HEK293T (cell line): ENCODE measurements around the gene ATG2A.
A peak's percentile ranks its signal among the peaks of the same experiment; 100 is the strongest.

Experiments used
- CTCF ChIA-PET: fragments of 350-600 bp; formaldehyde crosslinking; extraction: SDS; loops from one replicate; lab custom pipeline; 2021; ENCODE audit warnings: antibody characterized with exemption, inconsistent platforms; lab: Yijun Ruan, JAX
- POLR2A ChIA-PET: fragments of 350-600 bp; formaldehyde crosslinking; extraction: SDS; loops from one replicate; lab custom pipeline; 2020; ENCODE audit warnings: antibody characterized with exemption, inconsistent platforms; lab: Yijun Ruan, JAX
- DNase-seq: peaks from one replicate; pipeline ENCODE4 v3.0.0; 2012; ENCODE audit warnings: mixed read lengths; ENCODE audit errors: extremely low spot score
- ARNT ChIP-seq: fragments of 450-650 bp; IDR thresholded peaks from 2 replicates; pipeline ENCODE4 v1.6.1; 2017; ENCODE audit warnings: mild to moderate bottlenecking
- BHLHE40 ChIP-seq: fragments of 450-650 bp; IDR thresholded peaks from 2 replicates; pipeline ENCODE4 v1.6.1; 2016; ENCODE audit warnings: mild to moderate bottlenecking, moderate library complexity, borderline replicate concordance
- CTBP1 ChIP-seq: fragments of 450-650 bp; IDR thresholded peaks from 2 replicates; pipeline ENCODE4 v1.6.1; 2016; ENCODE audit warnings: borderline replicate concordance
- ELF4 ChIP-seq: fragments of 450-650 bp; IDR thresholded peaks from 2 replicates; pipeline ENCODE4 v1.6.1; 2017; ENCODE audit warnings: antibody characterized with exemption
- FOXK2 ChIP-seq: fragments of 450-650 bp; IDR thresholded peaks from 2 replicates; pipeline ENCODE4 v1.6.1; 2016; ENCODE audit warnings: mild to moderate bottlenecking
- FOXM1 ChIP-seq: fragments of 450-650 bp; IDR thresholded peaks from 2 replicates; pipeline ENCODE4 v1.6.1; 2017; ENCODE audit warnings: mild to moderate bottlenecking, borderline replicate concordance
- HDGF ChIP-seq: fragments of 450-650 bp; IDR thresholded peaks from 2 replicates; pipeline ENCODE4 v1.6.1; 2017; ENCODE audit warnings: antibody characterized with exemption, borderline replicate concordance
- L3MBTL2 ChIP-seq: fragments of 450-650 bp; conservative IDR thresholded peaks from 2 replicates; pipeline ENCODE4 v1.6.1; 2016; ENCODE audit warnings: mild to moderate bottlenecking
- LEF1 ChIP-seq: fragments of 450-650 bp; IDR thresholded peaks from 2 replicates; pipeline ENCODE4 v1.6.1; 2017; ENCODE audit warnings: mild to moderate bottlenecking, borderline replicate concordance
- PKNOX1 ChIP-seq: fragments of 450-650 bp; IDR thresholded peaks from 2 replicates; pipeline ENCODE4 v1.6.1; 2016
- SP1 ChIP-seq: fragments of 450-650 bp; IDR thresholded peaks from 2 replicates; pipeline ENCODE4 v1.6.1; 2017
- SUZ12 ChIP-seq: fragments of 450-650 bp; IDR thresholded peaks from 2 replicates; pipeline ENCODE4 v1.6.1; 2016; ENCODE audit warnings: mild to moderate bottlenecking
- TARDBP ChIP-seq: fragments of 450-650 bp; IDR thresholded peaks from 2 replicates; pipeline ENCODE4 v1.6.1; 2016
- ZNF384 ChIP-seq: fragments of 450-650 bp; IDR thresholded peaks from 2 replicates; pipeline ENCODE4 v1.6.1; 2016

ATG2A gene

GRCh38 chr11:64928957-64929356 is 11.9 kb upstream of the ATG2A start:
- ChIA-PET CTCF (no interaction called here), POLR2A (no interaction called here)
- TF ChIP-seq CTBP1: no peak
- TF ChIP-seq L3MBTL2: no peak
- no peak for TF ChIP-seq ZNF384
- TF ChIP-seq FOXK2: no peak
- TF ChIP-seq PKNOX1: no peak
- no peak for DNase-seq

DNA sequence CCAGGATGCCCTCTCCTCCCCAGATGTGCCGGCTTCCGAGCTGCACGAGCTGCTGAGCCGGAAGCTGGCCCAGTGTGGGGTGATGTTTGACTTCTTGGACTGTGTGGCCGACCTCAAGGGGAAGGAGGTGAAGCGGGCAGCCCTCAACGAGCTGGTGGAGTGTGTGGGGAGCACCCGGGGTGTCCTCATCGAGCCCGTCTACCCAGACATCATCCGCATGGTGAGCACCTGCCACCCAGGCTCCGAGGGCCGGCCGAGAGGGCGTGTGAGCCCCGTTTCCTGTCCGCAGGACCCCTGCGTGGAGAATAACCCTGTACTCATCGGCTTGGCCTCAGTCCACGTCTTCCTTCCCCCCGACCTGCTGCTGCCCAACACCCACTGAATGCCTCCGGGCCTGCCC is 9.7 kb upstream of the ATG2A start:
- TF ChIP-seq SP1: no peak
- no peak for TF ChIP-seq L3MBTL2
- no peak for TF ChIP-seq ZNF384
- no peak for TF ChIP-seq CTBP1
- no peak for TF ChIP-seq TARDBP
- TF ChIP-seq SUZ12: no peak
- DNase-seq: no peak
- ChIA-PET POLR2A (no interaction called here), CTCF (no interaction called here)

DNA sequence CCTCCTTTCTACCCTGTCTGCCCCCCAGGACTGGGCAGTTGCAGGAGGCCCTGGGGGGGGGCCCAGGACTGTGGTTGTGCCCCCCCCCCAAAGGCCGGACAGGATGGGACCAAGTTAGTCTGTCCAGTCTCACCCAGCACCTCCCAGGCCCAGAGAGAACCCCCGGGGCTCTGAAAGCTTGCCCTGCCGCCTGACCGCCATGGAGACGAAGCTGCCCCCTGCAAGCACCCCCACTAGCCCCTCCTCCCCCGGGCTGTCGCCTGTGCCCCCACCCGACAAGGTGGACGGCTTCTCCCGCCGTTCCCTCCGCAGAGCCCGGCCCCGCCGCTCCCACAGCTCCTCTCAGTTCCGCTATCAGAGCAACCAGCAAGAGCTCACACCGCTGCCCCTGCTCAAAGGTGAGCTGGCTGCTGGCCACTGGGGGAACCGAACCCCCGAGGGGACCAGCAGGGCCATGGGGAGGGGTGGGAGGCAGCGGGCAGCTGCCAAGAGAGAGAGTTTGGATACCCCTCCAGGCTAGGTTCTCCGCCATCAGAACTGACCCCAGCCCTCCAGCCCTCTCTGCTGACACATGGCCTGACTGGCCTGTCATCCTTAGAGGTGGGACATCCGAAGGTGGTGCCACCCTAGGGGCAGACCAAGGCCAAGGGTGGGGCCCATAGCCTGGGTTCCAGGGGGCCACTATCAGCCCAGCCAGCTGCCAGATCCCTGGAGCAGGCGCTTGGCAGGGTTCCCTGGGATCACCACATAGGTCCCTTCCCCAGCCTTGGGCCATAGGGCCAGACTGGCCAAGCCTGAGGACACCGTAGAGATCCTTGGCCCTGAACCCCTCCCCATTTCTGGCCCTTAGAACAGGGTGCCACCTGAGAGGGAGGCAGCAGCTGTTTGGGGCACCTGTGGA is 8.8 kb upstream of the ATG2A start:
- POLR2A ChIA-PET: interaction anchor here (1.5 kb wide), 1 partner anchor 10 kb away, joined by 9 read pairs; the partner anchor contains the start of gene GPHA2
- no peak for DNase-seq
- CTCF ChIA-PET: no interaction called here
- no peak for TF ChIP-seq ARNT
- no peak for TF ChIP-seq PKNOX1
- no peak for TF ChIP-seq LEF1
- no peak for TF ChIP-seq ELF4
- TF ChIP-seq TARDBP: no peak
- TF ChIP-seq HDGF: no peak
- no peak for TF ChIP-seq FOXK2
- no peak for TF ChIP-seq CTBP1
- TF ChIP-seq BHLHE40: no peak
- no peak for TF ChIP-seq FOXM1
- TF ChIP-seq SP1: no peak
- no peak for TF ChIP-seq ZNF384

DNA sequence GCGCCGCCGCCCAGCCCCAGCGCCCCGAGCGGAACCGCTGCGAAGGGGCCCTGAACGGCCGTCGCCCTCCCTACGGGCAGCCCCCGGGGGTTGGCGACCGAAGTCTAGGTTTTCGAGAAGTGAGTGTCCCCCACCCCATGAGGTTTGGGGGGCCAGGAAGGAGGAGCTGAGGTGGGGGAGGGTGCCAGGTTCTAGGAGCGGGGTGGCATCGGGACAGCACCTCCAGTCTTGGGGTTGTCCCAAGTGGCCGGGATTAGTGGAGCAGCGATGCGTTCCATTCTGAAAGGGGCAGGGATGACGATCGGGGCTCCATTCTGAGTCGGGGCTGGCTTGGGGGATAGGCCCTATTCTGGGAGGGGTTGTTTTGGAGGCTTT is 7.9 kb upstream of the ATG2A start:
- no peak for DNase-seq
- TF ChIP-seq BHLHE40 (no peak), ZNF384 (no peak), FOXK2 (no peak), ELF4 (no peak), SUZ12 (no peak), CTBP1 (no peak)
- CTCF ChIA-PET: no interaction called here
- POLR2A ChIA-PET: interaction anchor here (0.5 to 1.5 kb wide), 4 partner anchors 10 to 87 kb away, joined by 3 to 9 read pairs (median 4); partner anchors contain the start of gene GPHA2

GRCh38 chr11:64923944-64924909 is 7.2 kb upstream of the ATG2A start, which contains the start of gene PPP2R5B:
TSS of gene PPP2R5B (plus strand) at chr11:64924689. CDS start at chr11:64925735, 1,046 bp downstream.
- peak; percentile 92 for DNase-seq
- TF ChIP-seq PKNOX1 (peak; percentile 7; the same call in 1 of the 2 replicates), ELF4 (0 out of 2 replicates have a peak, but pooled peaks have one; percentile 39), ARNT (no peak), HDGF (peak; percentile 11; the same call in 1 of the 2 replicates), FOXM1 (peak; percentile 83)
- CTCF ChIA-PET: no interaction called here
- POLR2A ChIA-PET: interaction anchor here (0.5 to 1.5 kb wide), 7 partner anchors 11 to 88 kb away, joined by 3 to 9 read pairs (median 3); partner anchors contain the start of gene GPHA2

DNA sequence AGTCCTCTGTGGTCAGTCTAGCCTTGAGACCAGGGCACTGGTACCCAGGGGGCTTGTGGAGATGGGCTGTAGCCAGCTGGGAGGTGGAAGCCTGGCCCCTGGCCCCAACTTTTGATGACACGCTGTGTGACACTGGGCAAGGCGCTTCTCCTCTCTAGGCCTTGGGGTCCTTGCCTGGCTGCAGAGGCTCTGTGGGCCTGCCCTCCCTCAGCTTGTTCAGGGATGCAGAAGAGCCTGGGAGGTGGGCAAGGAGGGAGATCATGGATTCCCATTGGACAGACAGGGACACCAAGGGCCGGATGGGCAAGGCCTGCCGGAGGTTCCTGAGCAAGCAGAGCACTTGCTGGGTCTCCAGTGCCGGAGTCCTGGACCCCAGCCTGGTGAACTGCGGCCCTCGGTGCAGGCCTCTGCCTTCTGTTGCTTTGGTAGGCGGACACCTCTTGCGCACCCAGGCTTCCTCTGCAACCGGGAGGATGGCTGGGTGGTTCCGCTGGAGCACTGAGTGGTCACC is 6.2 kb upstream of the ATG2A start:
- ChIA-PET POLR2A (interaction anchor here (1.1 kb wide), 1 partner anchor 24 kb away, joined by 3 read pairs; no protein-coding TSS in a partner anchor), CTCF (no interaction called here)
- TF ChIP-seq LEF1 (no peak), HDGF (no peak)
- DNase-seq: no peak
